ENCODE measurements around the gene LRP1. TPM values are rescaled to one million over a fixed set of nuclear protein-coding genes. Genes with fewer than 3 reads are reported as not detected.

The LRP1 gene
- polyA plus RNA-seq, 1 donor (not counting 4 experiments of a cell fraction or from before 2014, with no cell fraction given) = 4.9 TPM

GRCh38 chr12:57235017-57235727 lies 106.9 kb downstream of the LRP1 start:
- Histone ChIP-seq H4K20me1 (ENCODE audit: control insufficient read depth, extremely low read depth, insufficient read depth, low read length) (no peaks in the 10 kb centered on the region), H3K4me2 (ENCODE audit: control insufficient read depth, extremely low read depth, insufficient read depth, low read depth, low read length) (peak overlapping the region; percentile 94), H3K9me3 (ENCODE audit: control insufficient read depth, low read depth, low read length) (no peaks in the 10 kb centered on the region), H3K79me2 (ENCODE audit: control insufficient read depth, insufficient read depth, low read length) (peaks cover 17% of the 10 kb centered on the region), H3K9ac (ENCODE audit: control insufficient read depth, extremely low read depth, insufficient read depth, low read length) (peak overlapping the region; percentile 41), H3K27ac (ENCODE audit: control insufficient read depth, insufficient read depth, low read length) (peak overlapping the region; percentile 31), H3K4me1 (ENCODE audit: control insufficient read depth, extremely low read depth, insufficient read depth, low read length) (peaks cover 82% of the 10 kb centered on the region), H2AFZ (ENCODE audit: control insufficient read depth, low read length) (no peak overlapping the region), H3K36me3 (ENCODE audit: control insufficient read depth in 2 of 2, extremely low read depth in 1 of 2, insufficient read depth in 2 of 2, low read length in 2 of 2) (peaks cover 25 to 41% of the 10 kb centered on the region in 2 experiments), H3K9me1 (ENCODE audit: control insufficient read depth, extremely low read depth, insufficient read depth, low read length) (no peaks in the 10 kb centered on the region), H3K4me3 (ENCODE audit: control insufficient read depth in 2 of 3, extremely low read depth in 1 of 3, insufficient read depth in 2 of 3, low read depth in 1 of 3, low read length in 3 of 3) (peak overlapping the region in 2 of 3 experiments; percentile 33 to 39), H3K27me3 (ENCODE audit: control insufficient read depth, extremely low read depth, insufficient read depth, low read length) (peaks cover 15% of the 10 kb centered on the region)
- dilution Hi-C loops (cut with MboI; ENCODE audit: extremely low pct_ligation_motif_present, low sequenced_read_pairs) = no loop called here
- TF ChIP-seq, protein P1, sequence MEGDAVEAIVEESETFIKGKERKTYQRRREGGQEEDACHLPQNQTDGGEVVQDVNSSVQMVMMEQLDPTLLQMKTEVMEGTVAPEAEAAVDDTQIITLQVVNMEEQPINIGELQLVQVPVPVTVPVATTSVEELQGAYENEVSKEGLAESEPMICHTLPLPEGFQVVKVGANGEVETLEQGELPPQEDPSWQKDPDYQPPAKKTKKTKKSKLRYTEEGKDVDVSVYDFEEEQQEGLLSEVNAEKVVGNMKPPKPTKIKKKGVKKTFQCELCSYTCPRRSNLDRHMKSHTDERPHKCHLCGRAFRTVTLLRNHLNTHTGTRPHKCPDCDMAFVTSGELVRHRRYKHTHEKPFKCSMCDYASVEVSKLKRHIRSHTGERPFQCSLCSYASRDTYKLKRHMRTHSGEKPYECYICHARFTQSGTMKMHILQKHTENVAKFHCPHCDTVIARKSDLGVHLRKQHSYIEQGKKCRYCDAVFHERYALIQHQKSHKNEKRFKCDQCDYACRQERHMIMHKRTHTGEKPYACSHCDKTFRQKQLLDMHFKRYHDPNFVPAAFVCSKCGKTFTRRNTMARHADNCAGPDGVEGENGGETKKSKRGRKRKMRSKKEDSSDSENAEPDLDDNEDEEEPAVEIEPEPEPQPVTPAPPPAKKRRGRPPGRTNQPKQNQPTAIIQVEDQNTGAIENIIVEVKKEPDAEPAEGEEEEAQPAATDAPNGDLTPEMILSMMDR (optimal IDR thresholded peaks at IDR 0.05 in 1 of 3, IDR thresholded peaks at IDR 0.05 in 1 of 3, conservative IDR thresholded peaks at IDR 0.05 in 1 of 3; ENCODE audit: extremely low read depth in 1 of 3, insufficient read depth in 2 of 3, low read length in 3 of 3) = peak in 2 of 3 experiments; percentile 7 to 27
- no peak for TF ChIP-seq EZH2 (IDR thresholded peaks at IDR 0.05; ENCODE audit: low read length)
- peak; percentile 34 for FAIRE-seq
- peak; percentile 76 for DNase-seq (ENCODE audit: low read depth, low spot score)

GRCh38 chr12:57235728-57236131 lies 107.4 kb downstream of the LRP1 start:
- Histone ChIP-seq H3K9me1 (ENCODE audit: control insufficient read depth, extremely low read depth, insufficient read depth, low read length) (no peaks in the 10 kb centered on the region), H2AFZ (ENCODE audit: control insufficient read depth, low read length) (no peak overlapping the region), H4K20me1 (ENCODE audit: control insufficient read depth, extremely low read depth, insufficient read depth, low read length) (no peaks in the 10 kb centered on the region), H3K4me2 (ENCODE audit: control insufficient read depth, extremely low read depth, insufficient read depth, low read depth, low read length) (peak overlapping the region; percentile 94), H3K79me2 (ENCODE audit: control insufficient read depth, insufficient read depth, low read length) (peaks cover 12% of the 10 kb centered on the region), H3K27me3 (ENCODE audit: control insufficient read depth, extremely low read depth, insufficient read depth, low read length) (peaks cover 20% of the 10 kb centered on the region), H3K9me3 (ENCODE audit: control insufficient read depth, low read depth, low read length) (no peaks in the 10 kb centered on the region), H3K9ac (ENCODE audit: control insufficient read depth, extremely low read depth, insufficient read depth, low read length) (no peak overlapping the region), H3K4me1 (ENCODE audit: control insufficient read depth, extremely low read depth, insufficient read depth, low read length) (peaks cover 81% of the 10 kb centered on the region), H3K27ac (ENCODE audit: control insufficient read depth, insufficient read depth, low read length) (no peak overlapping the region), H3K4me3 (ENCODE audit: control insufficient read depth in 2 of 3, extremely low read depth in 1 of 3, insufficient read depth in 2 of 3, low read depth in 1 of 3, low read length in 3 of 3) (peak overlapping the region in 1 of 3 experiments; percentile 39), H3K36me3 (ENCODE audit: control insufficient read depth in 2 of 2, extremely low read depth in 1 of 2, insufficient read depth in 2 of 2, low read length in 2 of 2) (peaks cover 25 to 41% of the 10 kb centered on the region in 2 experiments)
- dilution Hi-C loops (cut with MboI; ENCODE audit: extremely low pct_ligation_motif_present, low sequenced_read_pairs) = no loop called here
- no peak for FAIRE-seq
- no peak for TF ChIP-seq EZH2 (IDR thresholded peaks at IDR 0.05; ENCODE audit: low read length)
- TF ChIP-seq, protein P1 (optimal IDR thresholded peaks at IDR 0.05 in 1 of 3, IDR thresholded peaks at IDR 0.05 in 1 of 3, conservative IDR thresholded peaks at IDR 0.05 in 1 of 3; ENCODE audit: extremely low read depth in 1 of 3, insufficient read depth in 2 of 3, low read length in 3 of 3) = no peak
- no peak for DNase-seq (ENCODE audit: low read depth, low spot score)
